Upper lobe of left lung (tissue), 6 donors: Measurements from ENCODE around the gene KDM6B. TPM values are rescaled to one million over a fixed set of nuclear protein-coding genes. Genes with fewer than 3 reads are reported as not detected.

ENCODE experiments used
- ATAC-seq, 2 donors: fragments of 200-7000 bp; cut with Tn5 transposase; one replicate each; pipeline ENCODE4 v1.9.1; 2022; ENCODE audit warnings: mild to moderate bottlenecking in 2 of 2, moderate library complexity in 2 of 2; ENCODE audit not compliant: low FRiP score in 2 of 2
- DNase-seq, 2 donors: peaks; one replicate each; pipeline ENCODE4 v3.0.0-alpha.2; 2019 to 2020
- H3K27ac ChIP-seq, 4 donors: fragments of 200-600 bp; sonication (generic); one replicate each; pipeline ENCODE4 v1.5.1; 2016 to 2019
- H3K27me3 ChIP-seq, 4 donors: fragments of 200-600 bp; sonication (generic); one replicate each; pipeline ENCODE4 v1.5.1; 2017 to 2019
- H3K36me3 ChIP-seq, 4 donors: fragments of 200-600 bp; sonication (generic); one replicate each; pipeline ENCODE4 v1.5.1; 2016 to 2019
- H3K4me1 ChIP-seq, 4 donors: fragments of 200-600 bp; sonication (generic); one replicate each; pipeline ENCODE4 v1.5.1; 2018 to 2019
- H3K4me3 ChIP-seq, 4 donors: fragments of 200-600 bp; sonication (generic); one replicate each; pipeline ENCODE4 v1.5.1; 2017 to 2019; ENCODE audit warnings: mild to moderate bottlenecking in 2 of 4, moderate library complexity in 1 of 4
- H3K9me3 ChIP-seq, 4 donors: fragments of 200-600 bp; sonication (generic); one replicate each; pipeline ENCODE4 v1.5.1; 2018 to 2019
- CTCF ChIP-seq, 6 experiments: fragments of 450-650 bp in 4 of 6; fragments of 200-600 bp in 2 of 6; sonication (generic) in 2 of 6; IDR thresholded peaks; one replicate each; pipeline ENCODE4 v1.5.1; 2016 to 2019; ENCODE audit warnings: antibody characterized with exemption in 6 of 6
- EP300 ChIP-seq, 4 donors: sonication (generic); formaldehyde crosslinking; IDR thresholded peaks; one replicate each; pipeline ENCODE4 v1.5.1; 2017; ENCODE audit warnings: antibody characterized with exemption in 4 of 4, control low read depth in 2 of 4
- POLR2A ChIP-seq, 4 donors: fragments of 450-650 bp; IDR thresholded peaks; one replicate each; pipeline ENCODE4 v1.5.1; 2016 to 2017; ENCODE audit warnings: antibody characterized with exemption in 4 of 4, mild to moderate bottlenecking in 2 of 4
- POLR2AphosphoS5 ChIP-seq, 2 donors: sonication (generic); formaldehyde crosslinking; IDR thresholded peaks; one replicate each; pipeline ENCODE4 v1.5.1; 2017; ENCODE audit warnings: antibody characterized with exemption in 2 of 2
- WGBS, 2 donors: methylation state at CpG; one replicate each; pipeline ENCODE4 v1.1.5; 2017 to 2018; 5-methylcytosine and 5-hydroxymethylcytosine counted together
- total RNA-seq, 6 donors: library from RNA; depleted of rRNA in 4 of 6; stranded (reverse); fragments of >200 nt in 4 of 6; gene quantifications; one replicate each; pipeline versions ENCODE4 v1.1.0 to v1.2.1, GENCODE V29; 2016 to 2021
- donor health status: DM: no; HTN: no; CAD: no; lungs with moderate emphysema.
- donor health status: DM: no; HTN: yes; CAD: no; lungs with severe emphysema.

The KDM6B gene
- total RNA-seq, 6 donors from 2014 or later, result 17.5 to 68.0 (median 42.2) TPM

- WGBS, 2 donors, result 90 to 93% methylated on average over 10 of the region's 10 CpGs
- TF ChIP-seq CTCF (IDR thresholded peaks at IDR 0.05) (no peak), EP300 (IDR thresholded peaks at IDR 0.05) (no peak), POLR2AphosphoS5 (IDR thresholded peaks at IDR 0.05) (no peak), POLR2A (IDR thresholded peaks at IDR 0.05) (no peak)
- Histone ChIP-seq H3K36me3 (no peaks in the 10 kb centered on the region), H3K4me1 (peaks cover 12 to 24% (median 21%) of the 10 kb centered on the region in 4 donors), H3K27me3 (no peaks in the 10 kb centered on the region), H3K27ac (no peak overlapping the region), H3K9me3 (no peaks in the 10 kb centered on the region), H3K4me3 (no peak overlapping the region)
- ATAC-seq (no peak), DNase-seq (peak in 1 of 2 donors; percentile 62)
Observed at GRCh38 chr17:7832431-7832830, 1.6 kb upstream of the KDM6B start.

- Histone ChIP-seq H3K36me3 (no peaks in the 10 kb centered on the region), H3K27ac (peak overlapping the region in 2 of 4 donors; percentile 99 to 100), H3K27me3 (no peaks in the 10 kb centered on the region), H3K4me3 (peak overlapping the region in 3 of 4 donors; percentile 54 to 86 (median 71)), H3K9me3 (no peaks in the 10 kb centered on the region), H3K4me1 (peaks cover 15 to 31% (median 28%) of the 10 kb centered on the region in 4 donors)
- 50 to 53% methylated on average over 14 to 19 of the region's 19 CpGs for WGBS, 2 donors
- no peak for DNase-seq
- TF ChIP-seq EP300 (IDR thresholded peaks at IDR 0.05) (no peak), POLR2AphosphoS5 (IDR thresholded peaks at IDR 0.05) (no peak), POLR2A (IDR thresholded peaks at IDR 0.05) (no peak), CTCF (IDR thresholded peaks at IDR 0.05) (no peak)
- ATAC-seq, result no peak
Observed at GRCh38 chr17:7833011-7833794, 814 bp upstream of the KDM6B start.

GRCh38 chr17:7834542-7834956 is 532 bp downstream of the KDM6B start:
- peak overlapping the region; percentile 93 to 100 (median 99) for H3K27ac ChIP-seq
- TF ChIP-seq POLR2AphosphoS5 (IDR thresholded peaks at IDR 0.05) (peak; percentile 1 to 71), POLR2A (IDR thresholded peaks at IDR 0.05) (no peak), EP300 (IDR thresholded peaks at IDR 0.05) (peak in 1 of 4 donors; percentile 50), CTCF (IDR thresholded peaks at IDR 0.05) (no peak)
- ATAC-seq, result peak; percentile 49 to 75
- H3K4me1 ChIP-seq, result peaks cover 27 to 45% (median 41%) of the 10 kb centered on the region in 4 donors
- H3K36me3 ChIP-seq, result no peaks in the 10 kb centered on the region
- no peaks in the 10 kb centered on the region for H3K27me3 ChIP-seq
- no peaks in the 10 kb centered on the region for H3K9me3 ChIP-seq
- peak; percentile 89 to 96 for DNase-seq
- 0% methylated on average over 8 to 19 of the region's 20 CpGs for WGBS, 2 donors
- peak overlapping the region; percentile 26 to 86 (median 62) for H3K4me3 ChIP-seq

- peak; percentile 61 to 92 (median 85) for TF ChIP-seq CTCF (IDR thresholded peaks at IDR 0.05)
- TF ChIP-seq POLR2AphosphoS5 (IDR thresholded peaks at IDR 0.05), result peak; percentile 80 to 90
- peak in 3 of 4 donors; percentile 59 to 82 (median 81) for TF ChIP-seq POLR2A (IDR thresholded peaks at IDR 0.05)
- TF ChIP-seq EP300 (IDR thresholded peaks at IDR 0.05), result peak in 2 of 4 donors; percentile 36 to 78
- H3K27me3 ChIP-seq, result no peaks in the 10 kb centered on the region
- H3K36me3 ChIP-seq, result peaks cover 0 to 3% (median 0%) of the 10 kb centered on the region in 4 donors
- H3K4me3 ChIP-seq, result peak overlapping the region; percentile 48 to 86 (median 62)
- no peaks in the 10 kb centered on the region for H3K9me3 ChIP-seq
- ATAC-seq (peak; percentile 83 to 86), DNase-seq (peak; percentile 97 to 98)
- WGBS, 2 donors, result 0 to 2% methylated on average over 36 to 38 of the region's 69 CpGs
- H3K27ac ChIP-seq, result peak overlapping the region; percentile 93 to 100 (median 99)
- H3K4me1 ChIP-seq, result peaks cover 33 to 50% (median 45%) of the 10 kb centered on the region in 4 donors
Observed at GRCh38 chr17:7834957-7835813, 1.2 kb downstream of the KDM6B start.
